Panc1 (cell line): ENCODE measurements around the gene USP6NL.

ENCODE experiments used
- TF ChIP-seq, protein P1 (sequence below): fragments of 450-650 bp; IDR thresholded peaks from 2 replicates; pipeline ENCODE4 v1.5.1; 2017; ENCODE audit warnings: mild to moderate bottlenecking
- TF ChIP-seq, protein P2 (sequence below), 2 experiments: IDR thresholded peaks; 2 replicates each; pipeline ENCODE4 v1.6.1; 2011 to 2012; ENCODE audit warnings: low read depth in 2 of 2, control low read depth in 1 of 2, low read length in 1 of 2, mild to moderate bottlenecking in 1 of 2, moderate library complexity in 1 of 2; ENCODE audit not compliant: insufficient read depth in 1 of 2

GRCh38 chr10:11528286-11528685, 83.2 kb downstream of the USP6NL start:
- TF ChIP-seq, protein P1, sequence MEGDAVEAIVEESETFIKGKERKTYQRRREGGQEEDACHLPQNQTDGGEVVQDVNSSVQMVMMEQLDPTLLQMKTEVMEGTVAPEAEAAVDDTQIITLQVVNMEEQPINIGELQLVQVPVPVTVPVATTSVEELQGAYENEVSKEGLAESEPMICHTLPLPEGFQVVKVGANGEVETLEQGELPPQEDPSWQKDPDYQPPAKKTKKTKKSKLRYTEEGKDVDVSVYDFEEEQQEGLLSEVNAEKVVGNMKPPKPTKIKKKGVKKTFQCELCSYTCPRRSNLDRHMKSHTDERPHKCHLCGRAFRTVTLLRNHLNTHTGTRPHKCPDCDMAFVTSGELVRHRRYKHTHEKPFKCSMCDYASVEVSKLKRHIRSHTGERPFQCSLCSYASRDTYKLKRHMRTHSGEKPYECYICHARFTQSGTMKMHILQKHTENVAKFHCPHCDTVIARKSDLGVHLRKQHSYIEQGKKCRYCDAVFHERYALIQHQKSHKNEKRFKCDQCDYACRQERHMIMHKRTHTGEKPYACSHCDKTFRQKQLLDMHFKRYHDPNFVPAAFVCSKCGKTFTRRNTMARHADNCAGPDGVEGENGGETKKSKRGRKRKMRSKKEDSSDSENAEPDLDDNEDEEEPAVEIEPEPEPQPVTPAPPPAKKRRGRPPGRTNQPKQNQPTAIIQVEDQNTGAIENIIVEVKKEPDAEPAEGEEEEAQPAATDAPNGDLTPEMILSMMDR: no peak
- TF ChIP-seq, protein P2, sequence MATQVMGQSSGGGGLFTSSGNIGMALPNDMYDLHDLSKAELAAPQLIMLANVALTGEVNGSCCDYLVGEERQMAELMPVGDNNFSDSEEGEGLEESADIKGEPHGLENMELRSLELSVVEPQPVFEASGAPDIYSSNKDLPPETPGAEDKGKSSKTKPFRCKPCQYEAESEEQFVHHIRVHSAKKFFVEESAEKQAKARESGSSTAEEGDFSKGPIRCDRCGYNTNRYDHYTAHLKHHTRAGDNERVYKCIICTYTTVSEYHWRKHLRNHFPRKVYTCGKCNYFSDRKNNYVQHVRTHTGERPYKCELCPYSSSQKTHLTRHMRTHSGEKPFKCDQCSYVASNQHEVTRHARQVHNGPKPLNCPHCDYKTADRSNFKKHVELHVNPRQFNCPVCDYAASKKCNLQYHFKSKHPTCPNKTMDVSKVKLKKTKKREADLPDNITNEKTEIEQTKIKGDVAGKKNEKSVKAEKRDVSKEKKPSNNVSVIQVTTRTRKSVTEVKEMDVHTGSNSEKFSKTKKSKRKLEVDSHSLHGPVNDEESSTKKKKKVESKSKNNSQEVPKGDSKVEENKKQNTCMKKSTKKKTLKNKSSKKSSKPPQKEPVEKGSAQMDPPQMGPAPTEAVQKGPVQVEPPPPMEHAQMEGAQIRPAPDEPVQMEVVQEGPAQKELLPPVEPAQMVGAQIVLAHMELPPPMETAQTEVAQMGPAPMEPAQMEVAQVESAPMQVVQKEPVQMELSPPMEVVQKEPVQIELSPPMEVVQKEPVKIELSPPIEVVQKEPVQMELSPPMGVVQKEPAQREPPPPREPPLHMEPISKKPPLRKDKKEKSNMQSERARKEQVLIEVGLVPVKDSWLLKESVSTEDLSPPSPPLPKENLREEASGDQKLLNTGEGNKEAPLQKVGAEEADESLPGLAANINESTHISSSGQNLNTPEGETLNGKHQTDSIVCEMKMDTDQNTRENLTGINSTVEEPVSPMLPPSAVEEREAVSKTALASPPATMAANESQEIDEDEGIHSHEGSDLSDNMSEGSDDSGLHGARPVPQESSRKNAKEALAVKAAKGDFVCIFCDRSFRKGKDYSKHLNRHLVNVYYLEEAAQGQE (IDR thresholded peaks at IDR 0.05; ENCODE audit: insufficient read depth in 1 of 2, low read depth in 2 of 2, low read length in 1 of 2): no peak
